ENCODE measurements around the gene NT5DC2. TPM values are rescaled to one million over a fixed set of nuclear protein-coding genes. Genes with fewer than 3 reads are reported as not detected.

NT5DC2 gene
- total and polyA plus RNA-seq, 7 donors, result 6.8 to 13.7 (median 10.3) TPM

- Histone ChIP-seq H3K9me3 (no peaks in the 10 kb centered on the region), H3K4me3 (peak within 1 kb of the TSS; percentile 61), H3K27ac (peak within 1 kb of the TSS; percentile 66), H3K4me1 (peaks cover 8% of the 10 kb centered on the region), H3K36me3 (ENCODE audit: insufficient read depth in 1 of 2, low read depth in 1 of 2) (peaks cover 0 to 35% of the 10 kb centered on the region in 2 donors), H3K27me3 (ENCODE audit: insufficient read depth in 3 of 3, low read length in 2 of 3) (no peaks in the 10 kb centered on the region)
- ATAC-seq (peak; percentile 29 to 47 (median 34)), DNase-seq (peak; percentile 63 to 77)
- intact Hi-C loops (cut with DNase I), result loop anchor here in 1 of 2 donors (5.0 kb wide), 1 partner anchor 37 kb away; the partner anchor contains the start of gene NT5DC2
- 55 to 62% (median 62%) methylated on average over 25 of the region's 25 CpGs for WGBS, 3 donors
- TF ChIP-seq, protein P1, sequence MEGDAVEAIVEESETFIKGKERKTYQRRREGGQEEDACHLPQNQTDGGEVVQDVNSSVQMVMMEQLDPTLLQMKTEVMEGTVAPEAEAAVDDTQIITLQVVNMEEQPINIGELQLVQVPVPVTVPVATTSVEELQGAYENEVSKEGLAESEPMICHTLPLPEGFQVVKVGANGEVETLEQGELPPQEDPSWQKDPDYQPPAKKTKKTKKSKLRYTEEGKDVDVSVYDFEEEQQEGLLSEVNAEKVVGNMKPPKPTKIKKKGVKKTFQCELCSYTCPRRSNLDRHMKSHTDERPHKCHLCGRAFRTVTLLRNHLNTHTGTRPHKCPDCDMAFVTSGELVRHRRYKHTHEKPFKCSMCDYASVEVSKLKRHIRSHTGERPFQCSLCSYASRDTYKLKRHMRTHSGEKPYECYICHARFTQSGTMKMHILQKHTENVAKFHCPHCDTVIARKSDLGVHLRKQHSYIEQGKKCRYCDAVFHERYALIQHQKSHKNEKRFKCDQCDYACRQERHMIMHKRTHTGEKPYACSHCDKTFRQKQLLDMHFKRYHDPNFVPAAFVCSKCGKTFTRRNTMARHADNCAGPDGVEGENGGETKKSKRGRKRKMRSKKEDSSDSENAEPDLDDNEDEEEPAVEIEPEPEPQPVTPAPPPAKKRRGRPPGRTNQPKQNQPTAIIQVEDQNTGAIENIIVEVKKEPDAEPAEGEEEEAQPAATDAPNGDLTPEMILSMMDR (IDR thresholded peaks at IDR 0.05), result no peak
Measured at GRCh38 chr3:52494886-52495495, 38.7 kb downstream of the NT5DC2 start, which contains the start of gene STAB1. STAB1 (plus strand) TSS chr3:52495338; CDS start chr3:52495414, 76 bp downstream.

DNA sequence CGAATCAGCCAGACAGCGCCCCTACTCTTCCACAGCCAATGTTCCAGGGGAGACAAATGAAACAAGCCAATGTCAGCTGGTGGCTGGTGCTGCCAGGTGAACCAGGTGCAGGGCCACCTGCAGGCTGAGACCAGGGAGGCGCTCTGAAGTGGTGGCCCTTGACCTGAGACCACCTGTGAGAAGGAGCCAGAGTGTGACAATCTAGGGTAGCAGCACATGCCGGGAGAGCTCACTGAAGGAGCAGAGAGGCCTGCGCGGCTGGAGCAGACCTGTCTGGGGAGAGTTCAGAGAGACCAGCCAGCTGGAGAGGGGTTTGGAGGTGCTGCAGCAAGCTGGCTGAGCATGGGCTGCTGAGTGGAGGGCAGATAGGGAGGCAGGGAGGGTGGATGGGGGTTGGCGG, 39.2 kb downstream of the NT5DC2 start:
- peaks cover 14% of the 10 kb centered on the region for H3K4me1 ChIP-seq
- intact Hi-C loops (cut with DNase I), result no loop called here
- no peak for ATAC-seq
- peaks cover 0 to 40% of the 10 kb centered on the region in 2 donors for H3K36me3 ChIP-seq (ENCODE audit: insufficient read depth in 1 of 2, low read depth in 1 of 2)
- no peaks in the 10 kb centered on the region for H3K27me3 ChIP-seq (ENCODE audit: insufficient read depth in 3 of 3, low read length in 2 of 3)
- no peak for DNase-seq
- H3K9me3 ChIP-seq, result no peaks in the 10 kb centered on the region
- H3K4me3 ChIP-seq, result no peak overlapping the region
- TF ChIP-seq, protein P1 (IDR thresholded peaks at IDR 0.05), result no peak
- H3K27ac ChIP-seq, result peak overlapping the region; percentile 66
- WGBS, 3 donors, result 70 to 78% (median 72%) methylated on average over 7 of the region's 7 CpGs

GRCh38 chr3:52493232-52494017, 40.2 kb downstream of the NT5DC2 start:
- H3K9me3 ChIP-seq, result no peaks in the 10 kb centered on the region
- TF ChIP-seq, protein P1 (IDR thresholded peaks at IDR 0.05), result no peak
- no peak overlapping the region for H3K27ac ChIP-seq
- WGBS, 3 donors, result 89 to 96% (median 93%) methylated on average over 7 of the region's 7 CpGs
- H3K4me1 ChIP-seq, result peaks cover 14% of the 10 kb centered on the region
- peak in 1 of 2 donors; percentile 73 for DNase-seq
- no peaks in the 10 kb centered on the region for H3K27me3 ChIP-seq (ENCODE audit: insufficient read depth in 3 of 3, low read length in 2 of 3)
- peaks cover 0 to 50% of the 10 kb centered on the region in 2 donors for H3K36me3 ChIP-seq (ENCODE audit: insufficient read depth in 1 of 2, low read depth in 1 of 2)
- peak in 3 of 4 donors; percentile 12 to 61 (median 53) for ATAC-seq
- H3K4me3 ChIP-seq, result no peak overlapping the region
- intact Hi-C loops (cut with DNase I), result no loop called here

- Histone ChIP-seq H3K4me1 (peaks cover 14% of the 10 kb centered on the region), H3K4me3 (no peak overlapping the region), H3K27me3 (ENCODE audit: insufficient read depth in 3 of 3, low read length in 2 of 3) (no peaks in the 10 kb centered on the region), H3K27ac (no peak overlapping the region), H3K9me3 (no peaks in the 10 kb centered on the region), H3K36me3 (ENCODE audit: insufficient read depth in 1 of 2, low read depth in 1 of 2) (peaks cover 4 to 64% of the 10 kb centered on the region in 2 donors)
- WGBS, 3 donors, result 81 to 90% (median 86%) methylated on average over 21 of the region's 21 CpGs
- ATAC-seq (no peak), DNase-seq (no peak)
- intact Hi-C loops (cut with DNase I), result no loop called here
- TF ChIP-seq, protein P1 (IDR thresholded peaks at IDR 0.05), result no peak
Measured at GRCh38 chr3:52492059-52492458, 41.6 kb downstream of the NT5DC2 start.
